A673 (cell line): ENCODE results near the gene RABL2B.

ENCODE experiments used
- CTCF ChIP-seq: fragments of 300-800, 200-600 bp; sonication (generic); conservative IDR thresholded peaks from 2 replicates; pipeline ENCODE4 v1.5.1; 2017; ENCODE audit warnings: low read depth, mild to moderate bottlenecking, antibody characterized with exemption, low read length, moderate library complexity, mixed read lengths
- EZH2 ChIP-seq: fragments of 200-600 bp; sonication (generic); IDR thresholded peaks from 2 replicates; pipeline ENCODE4 v1.6.1; 2017; ENCODE audit warnings: borderline replicate concordance, low read depth, mild to moderate bottlenecking, mixed read lengths, antibody characterized with exemption, low read length; ENCODE audit not compliant: poor library complexity, severe bottlenecking

- no peak for TF ChIP-seq EZH2
- no peak for TF ChIP-seq CTCF
Measured at GRCh38 chr22:50724616-50725015, 58.8 kb downstream of the RABL2B start.
